HL-60 (cell line): Measurements from ENCODE around the gene NPSR1.

Experiments used
- POLR2AphosphoS5 ChIP-seq: IDR thresholded peaks from 2 replicates; pipeline ENCODE4 v1.6.1; 2012; ENCODE audit warnings: low read depth
- REST ChIP-seq: IDR thresholded peaks from 2 replicates; pipeline ENCODE4 v1.6.1; 2012; ENCODE audit warnings: low read depth; ENCODE audit not compliant: insufficient replicate concordance
- TF ChIP-seq, protein P1 (sequence below): IDR thresholded peaks from one replicate; pipeline ENCODE4 v1.5.1; 2011; ENCODE audit warnings: low read length, control low read depth, inconsistent platforms; ENCODE audit not compliant: insufficient read depth

GRCh38 chr7:34749446-34749845 lies 91.4 kb downstream of the NPSR1 start:
- TF ChIP-seq POLR2AphosphoS5: no peak
- TF ChIP-seq, protein P1, sequence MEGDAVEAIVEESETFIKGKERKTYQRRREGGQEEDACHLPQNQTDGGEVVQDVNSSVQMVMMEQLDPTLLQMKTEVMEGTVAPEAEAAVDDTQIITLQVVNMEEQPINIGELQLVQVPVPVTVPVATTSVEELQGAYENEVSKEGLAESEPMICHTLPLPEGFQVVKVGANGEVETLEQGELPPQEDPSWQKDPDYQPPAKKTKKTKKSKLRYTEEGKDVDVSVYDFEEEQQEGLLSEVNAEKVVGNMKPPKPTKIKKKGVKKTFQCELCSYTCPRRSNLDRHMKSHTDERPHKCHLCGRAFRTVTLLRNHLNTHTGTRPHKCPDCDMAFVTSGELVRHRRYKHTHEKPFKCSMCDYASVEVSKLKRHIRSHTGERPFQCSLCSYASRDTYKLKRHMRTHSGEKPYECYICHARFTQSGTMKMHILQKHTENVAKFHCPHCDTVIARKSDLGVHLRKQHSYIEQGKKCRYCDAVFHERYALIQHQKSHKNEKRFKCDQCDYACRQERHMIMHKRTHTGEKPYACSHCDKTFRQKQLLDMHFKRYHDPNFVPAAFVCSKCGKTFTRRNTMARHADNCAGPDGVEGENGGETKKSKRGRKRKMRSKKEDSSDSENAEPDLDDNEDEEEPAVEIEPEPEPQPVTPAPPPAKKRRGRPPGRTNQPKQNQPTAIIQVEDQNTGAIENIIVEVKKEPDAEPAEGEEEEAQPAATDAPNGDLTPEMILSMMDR: no peak
- no peak for TF ChIP-seq REST
